Measurements from ENCODE around the gene DST.
A peak's percentile ranks its signal among the peaks of the same experiment; 100 is the strongest.

Gene DST

GRCh38 chr6:56521976-56522375 is 120.7 kb downstream of the DST start:
- H3K27me3 Mint-ChIP-seq (ENCODE audit: low read depth, poor library complexity) = no peaks in the 10 kb centered on the region
- no peak overlapping the region for H3K4me3 Mint-ChIP-seq
- H3K27ac Mint-ChIP-seq = no peak overlapping the region
- peaks cover 8% of the 10 kb centered on the region for H3K4me1 Mint-ChIP-seq
- no peaks in the 10 kb centered on the region for H3K9me3 Mint-ChIP-seq
- no peak for TF ChIP-seq CTCF (IDR thresholded peaks at IDR 0.05)
- H3K36me3 Mint-ChIP-seq (ENCODE audit: low read depth) = peaks cover 45% of the 10 kb centered on the region
- no peak for DNase-seq

GRCh38 chr6:56521454-56521853 is 121.2 kb downstream of the DST start:
- H3K9me3 Mint-ChIP-seq = no peaks in the 10 kb centered on the region
- H3K27ac Mint-ChIP-seq = no peak overlapping the region
- no peaks in the 10 kb centered on the region for H3K27me3 Mint-ChIP-seq (ENCODE audit: low read depth, poor library complexity)
- no peak for TF ChIP-seq CTCF (IDR thresholded peaks at IDR 0.05)
- no peak overlapping the region for H3K4me3 Mint-ChIP-seq
- no peak for DNase-seq
- H3K4me1 Mint-ChIP-seq = peaks cover 9% of the 10 kb centered on the region
- peaks cover 43% of the 10 kb centered on the region for H3K36me3 Mint-ChIP-seq (ENCODE audit: low read depth)

- Mint-ChIP-seq H3K4me3 (no peak overlapping the region), H3K36me3 (ENCODE audit: low read depth) (peaks cover 35% of the 10 kb centered on the region), H3K27me3 (ENCODE audit: low read depth, poor library complexity) (no peaks in the 10 kb centered on the region), H3K27ac (no peak overlapping the region), H3K9me3 (no peaks in the 10 kb centered on the region), H3K4me1 (peaks cover 9% of the 10 kb centered on the region)
- no peak for TF ChIP-seq CTCF (IDR thresholded peaks at IDR 0.05)
- no peak for DNase-seq
These were observed 122.5 kb downstream of the DST start for GRCh38 chr6:56520218-56520617.

- H3K27me3 Mint-ChIP-seq (ENCODE audit: low read depth, poor library complexity) = no peaks in the 10 kb centered on the region
- H3K4me3 Mint-ChIP-seq = no peak overlapping the region
- no peak for DNase-seq
- H3K27ac Mint-ChIP-seq = no peak overlapping the region
- H3K9me3 Mint-ChIP-seq = no peaks in the 10 kb centered on the region
- no peak for TF ChIP-seq CTCF (IDR thresholded peaks at IDR 0.05)
- peaks cover 9% of the 10 kb centered on the region for H3K4me1 Mint-ChIP-seq
- H3K36me3 Mint-ChIP-seq (ENCODE audit: low read depth) = peaks cover 45% of the 10 kb centered on the region
These were observed 123.5 kb downstream of the DST start for GRCh38 chr6:56518995-56519767.

- no peak for DNase-seq
- no peak overlapping the region for H3K27ac Mint-ChIP-seq
- H3K9me3 Mint-ChIP-seq = no peaks in the 10 kb centered on the region
- H3K36me3 Mint-ChIP-seq (ENCODE audit: low read depth) = peaks cover 52% of the 10 kb centered on the region
- no peak for TF ChIP-seq CTCF (IDR thresholded peaks at IDR 0.05)
- no peaks in the 10 kb centered on the region for H3K27me3 Mint-ChIP-seq (ENCODE audit: low read depth, poor library complexity)
- peaks cover 9% of the 10 kb centered on the region for H3K4me1 Mint-ChIP-seq
- H3K4me3 Mint-ChIP-seq = no peak overlapping the region
These were observed 125.4 kb downstream of the DST start for GRCh38 chr6:56517155-56517745.

GRCh38 chr6:56516003-56516402 is 126.7 kb downstream of the DST start:
- TF ChIP-seq CTCF (IDR thresholded peaks at IDR 0.05) = no peak
- Mint-ChIP-seq H3K4me3 (no peak overlapping the region), H3K4me1 (peaks cover 9% of the 10 kb centered on the region), H3K36me3 (ENCODE audit: low read depth) (peaks cover 46% of the 10 kb centered on the region), H3K27ac (peak overlapping the region; percentile 5), H3K27me3 (ENCODE audit: low read depth, poor library complexity) (no peaks in the 10 kb centered on the region), H3K9me3 (no peaks in the 10 kb centered on the region)
- no peak for DNase-seq
